ENCODE results near the gene RPL29.

DNA sequence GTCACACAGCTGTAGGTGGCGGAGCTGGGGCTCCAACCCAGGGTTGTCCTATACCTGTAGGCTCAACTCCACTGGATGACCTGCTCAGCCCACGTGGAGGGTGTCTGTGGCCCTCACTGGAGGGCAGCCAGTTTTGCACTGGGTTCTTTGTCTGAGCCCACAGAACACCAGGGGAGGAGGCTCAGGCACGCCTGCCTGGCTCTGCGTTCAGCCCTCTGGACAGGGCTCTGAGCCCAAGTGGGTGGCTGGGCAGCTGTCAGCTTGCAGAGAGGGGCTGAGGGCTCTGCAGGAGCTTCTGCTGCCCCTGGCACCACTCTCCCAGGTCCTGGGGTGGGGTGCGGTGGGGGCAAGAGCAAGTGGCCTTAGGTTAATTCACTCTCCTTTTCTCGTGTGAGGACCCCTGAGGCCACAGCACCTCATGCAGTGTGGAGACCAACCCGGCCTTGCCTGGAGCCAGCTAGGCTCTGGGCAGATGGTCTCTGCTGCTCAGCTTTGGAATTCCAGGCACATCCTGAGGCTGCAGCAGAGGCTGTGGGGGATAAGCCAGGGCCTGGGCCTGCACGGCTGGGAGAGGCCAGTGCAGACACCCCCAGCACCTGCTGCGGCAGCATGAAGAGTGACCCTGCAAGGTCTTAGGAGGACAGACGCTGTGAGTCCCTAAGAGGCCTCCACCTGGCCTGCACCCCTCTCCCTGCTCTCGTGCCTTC is 37.2 kb upstream of the RPL29 start:
- no peak for TF ChIP-seq SUZ12 (IDR thresholded peaks at IDR 0.05)
- no peak for TF ChIP-seq HDGF (IDR thresholded peaks at IDR 0.05; ENCODE audit: borderline replicate concordance)
- TF ChIP-seq SP1 (IDR thresholded peaks at IDR 0.05): no peak
- no peak for TF ChIP-seq FOXM1 (IDR thresholded peaks at IDR 0.05; ENCODE audit: borderline replicate concordance)
- no peak for TF ChIP-seq CTBP1 (IDR thresholded peaks at IDR 0.05; ENCODE audit: borderline replicate concordance)
- no peak for TF ChIP-seq ARNT (IDR thresholded peaks at IDR 0.05)
- no peak for TF ChIP-seq FOXA1 (IDR thresholded peaks at IDR 0.05)
- TF ChIP-seq BHLHE40 (IDR thresholded peaks at IDR 0.05; ENCODE audit: borderline replicate concordance): no peak
- TF ChIP-seq ELF4 (IDR thresholded peaks at IDR 0.05): no peak
- TF ChIP-seq FOXK2 (IDR thresholded peaks at IDR 0.05): no peak
